Activated T-helper 9 cell treated with anti-CD3 and anti-CD28 coated beads, Interleukin-2, amount 50 U/mL, for 16 hours (primary cell): ENCODE measurements around the gene C20orf96.

Source experiments
- DNase-seq: peaks from one replicate; pipeline ENCODE4 v3.0.0-alpha.2; 2020; ENCODE audit warnings: low read depth

C20orf96 gene

DNA sequence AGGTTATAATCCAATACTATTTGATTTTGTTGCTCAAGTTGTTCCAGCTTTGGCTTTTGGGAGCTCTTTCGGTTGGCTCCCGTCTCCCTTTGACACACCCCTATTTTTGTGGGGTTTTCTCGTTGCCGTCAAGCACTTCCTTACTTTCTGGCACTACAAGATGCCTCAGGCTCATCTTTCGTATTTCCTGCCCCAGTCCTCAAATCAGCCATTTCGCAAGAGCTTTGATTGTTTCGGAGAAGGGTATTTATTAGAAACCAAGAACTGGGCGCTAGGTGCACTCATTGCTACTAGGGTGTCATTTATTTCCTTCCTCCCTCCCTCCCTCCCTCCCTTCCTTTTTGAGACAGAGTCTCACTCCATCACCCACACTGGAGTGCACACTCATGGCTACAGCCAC, 21.5 kb upstream of the C20orf96 start:
- DNase-seq, result no peak

DNA sequence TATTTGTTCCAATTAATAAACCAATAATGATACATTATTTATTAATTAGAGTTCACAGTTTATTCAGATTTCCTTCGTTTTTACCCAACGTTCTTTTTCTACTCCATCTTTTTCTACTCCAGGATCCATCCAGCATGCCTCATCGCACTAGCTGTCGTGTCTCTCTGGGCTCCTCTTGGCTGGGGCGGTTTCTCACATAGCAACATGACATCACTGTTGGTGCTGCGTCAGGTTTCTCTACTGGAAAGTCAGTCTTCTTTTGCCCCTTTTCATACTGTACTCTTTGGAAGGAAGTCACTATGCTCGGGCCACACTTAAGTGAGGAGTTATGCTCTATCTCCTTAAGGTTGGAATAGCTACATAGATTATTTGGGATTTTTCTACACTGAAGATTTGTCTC, 21.1 kb upstream of the C20orf96 start:
- no peak for DNase-seq

DNA sequence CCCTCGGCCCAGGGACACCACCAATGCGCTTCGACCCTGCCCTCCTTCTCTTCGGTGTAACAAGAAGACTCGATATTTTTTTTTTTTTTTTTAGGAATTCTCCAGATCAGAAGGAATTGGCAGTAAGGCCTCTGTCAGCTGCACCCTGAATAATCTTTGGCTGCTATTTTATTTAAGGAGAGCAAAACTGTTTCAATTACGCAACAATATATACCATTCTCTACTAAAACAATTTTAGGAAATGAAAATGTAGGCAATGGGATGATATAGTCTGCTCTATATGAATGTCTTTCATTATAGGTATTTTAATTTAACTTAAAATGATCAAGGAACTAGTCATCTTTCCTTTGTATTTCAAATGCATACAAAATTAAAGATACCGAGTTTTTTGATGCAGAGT, 20.1 kb upstream of the C20orf96 start:
- DNase-seq, result no peak

DNA sequence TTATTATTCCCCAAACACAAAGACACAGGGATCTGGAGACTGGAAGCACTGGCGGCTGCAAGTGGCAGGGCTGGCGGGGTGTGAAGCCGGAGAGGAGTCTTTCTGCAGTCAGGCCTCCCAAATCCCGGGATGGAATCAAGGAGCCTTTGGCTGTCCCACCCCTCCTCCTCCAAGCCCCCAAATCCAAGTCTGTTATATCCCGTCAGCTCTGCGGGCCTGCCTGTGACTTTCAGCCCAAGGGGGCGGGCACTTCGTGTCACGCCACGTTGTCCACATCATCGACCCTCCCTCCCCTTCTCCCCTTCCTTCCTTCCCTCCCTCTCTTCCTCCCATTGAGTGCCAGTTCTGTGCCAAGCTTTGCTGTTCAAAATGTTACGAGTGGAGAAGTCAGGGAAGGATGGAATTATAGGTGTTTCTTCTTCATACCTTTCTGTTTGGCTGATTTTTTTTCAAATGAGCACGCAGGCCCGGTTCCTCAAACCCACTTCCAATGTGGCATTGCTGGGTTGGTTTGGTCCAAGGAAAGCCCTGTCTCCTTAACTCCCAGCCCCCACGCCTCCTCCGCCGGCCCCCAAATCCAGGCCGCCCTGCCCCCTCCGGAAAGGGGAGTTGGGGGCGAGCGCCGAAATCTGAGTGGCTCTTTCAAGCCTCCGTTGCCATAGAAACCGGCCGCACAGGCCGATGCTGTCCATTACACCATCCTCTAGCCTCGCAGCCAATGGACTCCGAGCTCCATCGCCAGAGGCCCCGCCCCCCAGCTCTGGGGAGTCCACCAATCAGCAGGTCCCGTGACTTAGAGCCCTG, 19.5 kb upstream of the C20orf96 start:
- DNase-seq, result peak; percentile 60

DNA sequence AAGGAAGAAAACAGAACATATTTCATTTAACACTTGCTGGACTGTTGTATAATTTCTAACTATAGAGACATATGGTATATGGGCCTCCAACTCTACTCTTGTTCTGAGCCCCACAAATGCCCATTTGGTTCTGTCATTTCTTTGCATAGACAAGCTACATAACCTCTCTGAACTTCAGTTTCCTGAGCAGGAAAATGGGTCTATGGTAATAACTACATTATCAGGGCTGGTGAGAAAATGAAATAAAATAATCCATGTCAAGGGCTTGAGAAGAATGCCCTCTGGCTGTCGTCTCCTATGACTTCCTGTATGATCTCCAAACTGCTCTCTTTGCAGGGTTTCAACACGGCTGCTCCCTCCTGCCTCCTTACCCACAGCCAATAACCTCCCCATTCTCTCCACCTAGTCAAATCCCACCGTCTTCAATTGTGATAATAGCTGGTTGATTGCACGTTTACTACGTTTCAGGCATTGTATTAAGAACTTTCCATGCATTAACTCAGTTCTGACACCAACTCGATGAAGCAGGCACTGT, 18.8 kb upstream of the C20orf96 start:
- DNase-seq, result no peak

DNA sequence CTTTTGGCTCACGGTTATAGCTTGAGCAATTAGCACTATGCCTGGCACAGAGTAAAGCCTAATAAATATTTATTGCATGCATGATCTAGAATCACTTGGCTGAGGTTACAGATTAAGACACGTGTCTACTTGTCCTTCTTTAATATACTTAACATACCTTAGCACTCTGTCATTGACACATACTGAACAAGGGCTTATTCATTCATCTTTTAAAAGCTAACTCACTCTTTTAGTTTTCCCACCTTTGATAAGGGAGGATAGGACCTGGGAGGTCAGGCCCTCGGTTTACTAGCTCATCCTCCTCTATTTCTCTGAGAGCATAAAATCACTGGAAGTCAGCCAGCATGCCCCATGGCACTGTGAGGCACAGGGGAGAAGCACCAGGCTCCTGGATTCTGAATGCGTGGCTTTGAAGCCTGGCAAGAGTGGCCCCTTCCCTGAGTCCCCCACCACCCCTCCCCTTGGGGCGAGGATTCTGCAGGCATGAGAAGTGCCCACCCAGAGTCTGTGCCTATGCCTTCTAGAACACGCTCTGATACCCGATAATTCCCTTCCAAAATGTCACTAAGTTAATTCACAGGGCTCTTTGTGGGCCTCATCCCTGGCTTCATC, 18.0 kb upstream of the C20orf96 start:
- no peak for DNase-seq

DNA sequence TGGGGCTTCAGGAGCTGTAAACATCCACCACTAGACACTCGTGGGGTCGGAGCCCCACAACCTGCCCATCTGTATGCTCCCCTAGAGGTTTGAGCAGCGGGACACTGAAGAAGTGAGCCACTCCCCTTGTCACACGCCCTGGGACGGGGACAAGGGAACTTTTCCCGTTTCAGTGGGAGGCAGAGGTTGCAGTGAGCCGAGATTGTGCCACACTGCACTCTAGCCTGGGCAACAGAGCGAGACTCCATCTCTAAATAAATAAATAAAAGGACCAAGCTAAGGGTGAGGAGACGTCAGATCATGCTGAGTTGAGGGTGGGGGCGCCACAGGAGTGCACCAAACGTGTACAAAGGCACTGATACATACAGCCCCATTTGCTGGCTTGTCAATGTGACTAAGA, 15.2 kb upstream of the C20orf96 start:
- no peak for DNase-seq

DNA sequence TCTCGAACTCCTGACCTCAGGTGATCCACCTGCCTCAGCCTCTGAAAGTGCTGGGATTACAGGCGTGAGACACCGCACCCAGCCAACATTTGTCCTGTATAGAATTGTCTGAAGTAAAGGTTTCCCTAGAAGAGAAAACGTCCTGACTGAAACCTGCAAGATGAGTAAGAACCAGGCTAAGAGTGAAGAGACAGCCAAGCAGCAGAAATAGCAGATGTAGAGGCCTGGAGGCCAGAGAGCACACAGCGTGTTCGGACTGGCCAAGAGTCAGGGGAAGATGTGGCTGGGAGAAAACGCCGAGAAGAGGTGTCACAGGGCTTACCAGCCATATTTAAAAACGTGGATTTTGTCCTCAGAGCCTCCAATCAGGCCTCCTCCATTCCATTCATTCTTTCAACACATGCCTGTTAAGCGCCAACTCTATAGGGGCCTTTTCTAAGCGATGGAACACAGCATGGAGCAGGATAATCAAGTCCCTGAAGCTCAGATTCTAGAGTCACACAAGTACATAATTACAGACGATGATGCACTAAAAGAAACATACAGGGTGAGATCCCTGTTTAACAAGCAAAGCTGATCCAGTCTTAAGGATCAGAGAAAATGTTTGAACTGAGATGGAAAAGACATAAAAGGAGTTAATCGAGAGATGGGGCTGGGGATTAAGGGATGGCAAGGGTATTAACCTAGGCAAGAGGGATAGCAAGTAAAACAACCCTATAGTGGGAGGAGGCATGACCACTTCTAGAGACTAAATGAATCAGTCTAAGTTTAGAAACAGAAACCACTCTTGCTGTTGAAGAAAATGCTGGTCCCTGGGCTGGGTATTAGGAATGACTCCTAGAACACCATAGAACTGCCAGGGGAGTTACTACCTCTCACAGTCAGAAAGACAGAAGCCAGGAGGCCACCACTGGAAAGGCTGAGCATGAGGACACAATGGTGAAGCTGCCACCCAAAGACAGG, 11.6 kb upstream of the C20orf96 start:
- DNase-seq, result no peak

DNA sequence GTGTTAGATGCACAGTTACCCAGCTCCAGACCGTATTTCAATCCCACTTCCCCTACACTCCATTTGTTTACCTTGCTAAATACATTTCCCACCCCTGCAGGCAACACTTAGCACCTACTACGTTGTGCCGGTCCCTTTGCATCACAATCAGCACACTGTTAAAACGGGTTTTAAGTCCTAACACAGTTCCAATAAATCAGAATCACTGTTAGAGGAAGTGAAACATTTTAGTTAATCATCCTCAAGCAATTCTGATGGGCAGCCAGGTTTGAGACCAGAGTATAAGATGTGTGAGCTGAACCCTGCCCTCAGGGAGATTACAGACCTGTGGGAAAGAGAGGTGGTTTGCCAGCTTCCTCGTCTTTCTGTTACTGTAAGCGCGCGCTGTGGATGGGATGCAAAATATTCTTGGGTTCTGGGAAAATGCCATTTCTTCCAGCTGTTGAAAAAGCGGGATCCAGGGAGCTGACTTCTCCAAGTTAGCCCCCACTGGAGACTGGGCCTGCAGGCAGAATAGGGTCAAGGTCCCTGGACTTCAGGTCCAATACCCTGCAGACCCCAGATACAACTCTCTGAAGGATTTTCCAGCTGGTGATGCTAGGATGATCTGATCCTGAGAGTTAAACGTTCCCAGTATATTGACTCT, 9.9 kb upstream of the C20orf96 start:
- no peak for DNase-seq

DNA sequence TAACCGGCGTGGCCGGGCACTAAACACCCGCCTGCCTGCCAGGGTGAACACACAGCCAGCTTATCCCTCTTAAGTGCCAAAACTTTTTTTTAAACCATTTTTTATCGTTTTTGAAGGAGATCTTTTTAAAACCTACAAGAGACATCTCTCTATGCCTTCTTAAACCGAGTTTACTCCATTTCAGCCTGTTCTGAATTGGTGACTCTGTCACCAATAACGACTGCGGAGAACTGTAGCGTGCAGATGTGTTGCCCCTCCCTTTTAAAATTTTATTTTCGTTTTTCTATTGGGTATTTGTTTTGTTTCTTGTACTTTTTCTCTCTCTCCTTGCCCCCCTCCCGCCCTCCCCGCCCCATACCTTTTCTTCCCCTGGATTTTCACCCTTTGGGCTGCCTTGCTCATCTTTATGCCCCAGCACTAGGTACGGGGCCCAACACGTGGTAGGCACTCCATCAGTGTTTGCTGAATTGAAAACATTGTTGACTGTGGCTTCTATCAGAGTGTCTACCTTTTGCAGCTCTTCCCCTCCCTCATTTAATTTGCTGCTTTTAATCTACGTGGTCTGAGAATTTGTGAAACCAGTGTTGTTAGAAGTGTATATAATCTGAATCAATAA, 8.3 kb upstream of the C20orf96 start:
- no peak for DNase-seq

DNA sequence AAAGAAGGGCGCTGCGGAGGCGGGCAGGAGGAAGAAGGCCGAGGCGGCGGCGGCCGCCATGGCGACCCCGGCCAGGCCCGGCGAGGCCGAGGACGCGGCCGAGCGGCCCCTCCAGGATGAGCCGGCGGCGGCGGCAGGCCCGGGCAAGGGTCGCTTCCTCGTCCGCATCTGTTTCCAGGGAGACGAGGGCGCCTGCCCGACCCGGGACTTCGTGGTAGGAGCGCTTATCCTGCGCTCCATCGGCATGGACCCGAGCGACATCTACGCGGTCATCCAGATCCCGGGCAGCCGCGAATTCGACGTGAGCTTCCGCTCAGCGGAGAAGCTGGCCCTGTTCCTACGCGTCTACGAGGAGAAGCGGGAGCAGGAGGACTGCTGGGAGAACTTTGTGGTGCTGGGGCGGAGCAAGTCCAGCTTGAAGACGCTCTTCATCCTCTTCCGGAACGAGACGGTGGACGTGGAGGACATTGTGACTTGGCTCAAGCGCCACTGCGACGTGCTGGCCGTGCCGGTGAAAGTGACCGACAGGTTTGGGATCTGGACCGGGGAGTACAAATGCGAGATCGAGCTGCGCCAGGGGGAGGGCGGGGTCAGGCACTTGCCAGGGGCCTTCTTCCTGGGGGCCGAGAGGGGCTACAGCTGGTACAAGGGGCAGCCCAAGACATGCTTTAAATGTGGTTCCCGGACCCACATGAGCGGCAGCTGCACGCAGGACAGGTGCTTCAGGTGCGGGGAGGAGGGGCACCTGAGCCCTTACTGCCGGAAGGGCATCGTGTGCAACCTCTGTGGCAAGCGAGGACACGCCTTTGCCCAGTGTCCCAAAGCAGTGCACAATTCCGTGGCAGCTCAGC, 7.6 kb upstream of the C20orf96 start:
- peak; percentile 26 for DNase-seq

DNA sequence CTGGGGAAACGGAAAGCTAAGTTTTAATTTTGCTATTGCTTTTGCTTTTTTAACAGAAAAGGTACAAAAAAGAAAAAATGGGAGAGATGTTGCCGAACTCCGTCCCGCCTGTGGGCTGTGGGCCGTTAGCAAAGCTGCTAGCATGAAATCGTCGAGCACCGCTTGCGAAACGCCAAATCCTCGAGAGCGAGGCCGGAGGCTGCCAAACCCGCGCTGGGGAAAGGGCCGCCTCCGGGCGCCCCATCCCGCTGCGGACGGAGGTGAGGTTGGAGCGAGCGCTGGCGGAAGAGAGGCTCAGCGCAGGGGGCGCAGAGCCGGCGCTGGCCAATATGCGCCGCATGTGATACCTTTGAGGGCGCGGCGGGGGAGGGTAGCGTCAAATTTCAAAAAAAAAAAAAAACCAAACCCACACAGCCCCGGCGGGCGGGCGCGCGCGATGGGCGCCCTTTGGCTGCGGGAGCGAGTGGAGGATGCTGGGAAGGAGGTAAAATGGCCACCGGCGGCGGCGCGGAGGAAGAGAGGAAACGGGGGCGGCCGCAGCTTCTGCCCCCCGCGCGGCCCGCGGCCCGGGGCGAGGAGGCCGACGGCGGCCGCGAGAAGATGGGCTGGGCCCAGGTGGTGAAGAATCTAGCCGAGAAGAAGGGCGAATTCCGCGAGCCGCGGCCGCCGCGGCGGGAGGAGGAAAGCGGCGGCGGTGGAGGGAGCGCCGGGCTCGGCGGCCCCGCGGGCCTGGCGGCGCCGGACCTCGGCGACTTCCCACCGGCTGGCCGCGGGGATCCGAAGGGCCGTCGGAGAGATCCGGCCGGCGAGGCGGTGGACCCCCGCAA, 6.8 kb upstream of the C20orf96 start, which contains the start of gene ZCCHC3:
ZCCHC3 (plus strand) TSS at position 473 of the 827 bp plus-strand sequence; CDS start at position 490, 17 bp downstream.
- peak; percentile 75 for DNase-seq

DNA sequence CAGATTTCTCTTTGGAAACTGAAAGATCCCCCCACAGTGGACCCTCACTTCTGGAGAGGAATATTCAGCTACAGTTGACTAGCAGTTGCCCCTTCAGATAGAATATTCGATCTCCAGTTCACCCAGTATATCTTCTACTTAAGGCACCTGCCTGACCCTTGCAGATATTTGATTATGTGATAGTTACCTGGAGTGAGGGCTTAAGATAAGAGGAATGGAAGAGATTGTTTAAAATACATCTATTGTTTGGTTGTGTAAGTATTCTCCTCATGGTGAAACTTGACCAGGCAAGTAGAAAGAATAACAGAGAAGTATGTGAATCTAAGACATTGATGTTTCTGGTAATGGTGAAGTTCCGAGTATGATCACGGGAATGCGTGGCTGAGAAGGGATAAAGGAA, 5.3 kb upstream of the C20orf96 start:
- no peak for DNase-seq

DNA sequence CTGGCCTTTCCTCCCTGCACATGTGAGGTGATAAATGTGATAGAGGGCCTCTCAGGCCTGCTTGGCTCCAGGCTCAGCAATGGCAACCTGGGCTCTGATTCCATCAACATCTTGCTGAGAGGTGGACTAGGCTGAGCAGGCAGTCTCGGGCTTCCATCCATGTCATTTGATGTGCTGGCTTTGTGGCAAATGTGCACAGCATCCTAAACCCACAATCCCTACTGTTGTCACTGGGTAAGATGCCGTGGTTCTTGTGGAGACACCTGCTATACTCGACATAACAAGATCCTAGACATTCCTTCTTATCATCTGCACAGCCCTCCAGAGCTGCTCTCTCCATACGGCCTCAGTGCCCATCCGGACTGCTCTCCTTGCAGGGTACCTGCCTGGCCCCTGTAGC, 4.1 kb upstream of the C20orf96 start:
- no peak for DNase-seq

DNA sequence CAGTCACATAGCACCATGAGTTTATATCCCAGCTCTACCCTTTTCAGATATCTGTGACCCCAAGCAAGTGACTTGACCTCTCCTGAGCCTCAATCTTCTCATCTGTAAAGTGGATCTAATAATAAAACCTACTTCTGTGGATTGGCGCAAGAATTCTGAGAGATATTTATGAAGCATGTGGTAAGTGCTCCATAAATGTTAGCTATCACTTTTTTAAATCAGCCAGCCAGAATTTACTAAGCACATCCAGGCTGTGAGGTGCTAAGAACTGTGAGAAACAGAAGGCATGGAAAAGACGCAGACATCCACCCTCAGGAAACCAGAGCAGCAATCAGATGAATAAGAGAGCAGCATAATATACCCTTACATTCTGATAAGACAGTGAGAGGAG, 862 bp downstream of the C20orf96 start:
- DNase-seq, result no peak

DNA sequence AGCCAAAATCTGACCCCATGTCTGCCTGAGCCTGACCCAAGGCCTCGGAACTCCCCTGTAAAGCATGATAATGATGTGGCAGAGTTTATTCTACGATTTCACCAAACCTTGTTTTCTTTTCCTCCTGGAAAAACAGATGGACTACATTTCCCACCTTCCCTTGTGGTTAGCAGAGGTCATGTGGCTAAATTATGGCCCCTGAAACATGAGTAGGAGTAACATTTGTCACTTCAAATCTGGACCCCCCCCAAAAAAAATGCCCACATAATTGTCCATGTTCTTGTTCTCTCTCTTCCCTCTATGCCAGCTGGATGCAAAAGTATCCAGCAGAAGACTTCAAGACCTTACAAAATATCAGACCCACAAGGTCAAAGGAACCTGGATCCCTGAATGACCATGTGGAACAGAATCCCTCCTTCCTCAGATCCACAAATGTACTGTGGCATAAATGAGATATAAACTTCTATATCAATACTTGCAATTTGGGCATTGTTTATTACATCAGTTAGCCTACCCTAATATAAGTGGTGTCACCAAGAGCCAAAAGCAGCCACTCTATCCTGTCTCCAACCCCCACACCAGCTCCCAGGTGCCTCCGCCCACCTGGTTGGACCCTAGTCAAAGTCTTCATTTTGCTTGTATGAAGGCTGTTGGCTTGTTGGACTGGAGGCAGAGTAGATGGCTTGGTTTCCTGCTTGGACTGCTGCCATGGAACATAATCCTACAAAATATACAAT, 1.4 kb downstream of the C20orf96 start:
- DNase-seq, result no peak

DNA sequence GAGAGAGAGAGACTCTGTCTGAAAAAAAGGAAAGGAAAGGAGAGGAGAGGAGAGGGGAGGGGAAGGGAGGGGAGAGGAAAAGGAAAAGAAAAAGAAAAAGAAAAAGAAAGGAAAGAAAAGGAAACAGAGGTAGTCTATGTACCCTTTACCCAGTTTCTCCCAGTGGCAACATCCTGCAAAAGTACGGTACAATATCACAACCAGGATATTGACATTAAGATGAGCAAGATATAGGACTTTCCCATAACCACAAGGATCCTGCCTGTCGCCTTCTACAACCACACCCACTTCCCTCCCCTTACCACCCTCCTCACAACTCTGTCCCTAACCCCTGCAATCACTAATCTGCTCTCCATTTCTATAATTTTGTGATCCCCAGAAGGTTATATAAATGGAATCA, 4.0 kb downstream of the C20orf96 start:
- DNase-seq, result no peak

DNA sequence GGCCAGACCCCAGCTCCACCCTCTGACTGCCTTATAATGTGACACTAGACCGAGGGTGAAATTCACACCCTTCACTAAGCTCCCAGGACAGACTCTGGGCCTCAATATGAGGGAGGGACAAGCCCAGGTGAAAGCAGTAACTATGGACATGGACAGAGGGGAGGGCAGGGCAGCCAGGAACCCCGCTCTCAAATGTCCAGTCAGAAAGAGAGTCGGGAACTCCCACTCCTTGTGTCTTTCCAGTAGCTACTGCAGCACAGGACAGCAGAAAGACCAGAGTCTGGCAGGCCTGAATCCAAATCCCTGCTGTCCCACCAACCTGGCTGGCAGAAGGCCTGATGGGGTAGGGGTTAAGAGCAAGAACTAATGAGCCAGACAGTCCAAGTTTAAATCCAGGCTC, 6.4 kb downstream of the C20orf96 start:
- no peak for DNase-seq
